HG02885 (cell line): Measurements from ENCODE around the gene CD164L2.
"Not testable (repeated sequence)": the region's sequence is repeated elsewhere in the genome, so short reads cannot be mapped to it uniquely, and the experiment has no call there.

Source experiments
- ATAC-seq: cut with Tn5 transposase; IDR thresholded peaks from one replicate; pipeline ENCODE4 v1.9.1; 2021; ENCODE audit warnings: mild to moderate bottlenecking; ENCODE audit not compliant: unreplicated experiment, poor library complexity

CD164L2 gene

DNA sequence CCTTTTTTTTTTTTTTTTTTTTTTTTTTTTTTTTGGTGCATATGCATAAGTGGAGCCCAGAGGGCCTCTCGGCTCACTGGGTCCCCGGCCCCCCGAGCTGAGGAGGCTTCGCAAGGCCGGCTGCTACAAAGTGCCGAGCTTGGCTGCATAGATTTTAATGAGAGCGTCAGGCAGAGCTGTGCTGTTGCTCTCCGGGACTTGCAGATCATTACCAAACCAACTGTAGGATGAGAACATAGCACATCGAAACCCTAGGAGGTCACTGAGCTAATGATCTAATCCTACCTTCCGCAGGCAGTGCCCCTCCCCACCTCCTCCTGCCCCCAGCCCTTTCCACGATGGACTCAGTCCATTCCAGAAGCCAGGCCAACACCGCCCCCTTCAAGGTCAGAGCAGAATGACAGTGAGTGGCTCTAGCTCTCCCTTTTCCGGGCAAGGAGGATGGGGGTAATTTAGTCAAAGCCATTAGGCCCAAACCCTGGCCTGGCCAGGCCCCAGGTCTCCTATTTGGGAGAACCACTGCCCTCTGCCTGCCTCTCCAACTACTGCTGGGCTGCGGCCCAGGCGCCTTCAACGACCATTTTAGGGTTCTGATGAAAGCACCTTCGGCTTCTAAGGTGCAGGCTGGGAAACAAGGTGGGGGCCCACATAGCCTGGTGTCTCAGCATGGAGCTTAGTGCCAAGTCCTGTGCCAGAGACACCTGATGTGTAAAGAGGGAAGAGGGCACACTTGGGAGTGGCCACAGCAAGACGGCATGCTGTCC is 22.6 kb upstream of the CD164L2 start:
- not testable (repeated sequence) for ATAC-seq

DNA sequence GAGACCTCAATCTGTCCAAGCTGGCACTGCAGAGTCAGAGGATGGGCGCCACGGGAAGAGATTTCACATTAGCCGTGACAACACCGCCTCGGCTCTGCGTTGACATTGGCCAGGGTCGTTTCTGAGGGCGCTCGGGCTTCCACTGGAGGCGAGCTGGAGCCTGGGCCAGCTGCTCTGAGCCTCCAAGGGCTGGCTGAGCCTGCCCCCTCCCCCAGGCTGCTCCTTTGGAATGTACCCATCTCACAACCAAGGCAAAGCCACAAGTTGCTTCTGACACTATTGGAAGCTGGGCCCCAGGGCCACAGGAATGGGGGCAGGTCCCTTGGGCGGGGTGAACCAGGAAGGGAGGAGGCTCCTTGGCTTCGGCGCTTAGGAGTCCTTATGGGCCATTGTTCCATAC is 21.9 kb upstream of the CD164L2 start:
- ATAC-seq = no peak

DNA sequence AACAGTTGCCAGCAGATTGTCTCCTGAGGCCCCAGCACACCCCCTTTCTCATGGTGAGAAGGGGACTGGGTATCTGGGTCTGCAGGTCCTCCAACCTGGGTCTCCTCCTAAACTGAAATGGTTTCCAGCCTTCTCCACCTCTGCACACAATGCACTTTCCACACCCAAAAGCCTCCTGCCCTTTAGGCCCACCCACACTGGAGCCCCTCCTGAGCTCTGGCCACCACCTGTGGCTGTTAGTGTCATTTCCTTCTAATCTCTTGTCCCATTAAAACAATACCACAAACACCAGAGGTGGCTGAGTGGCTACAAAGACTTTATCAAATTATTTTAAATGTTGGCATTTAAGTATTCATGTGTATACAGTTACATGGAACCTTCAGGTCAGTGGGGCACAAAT is 20.8 kb upstream of the CD164L2 start:
- ATAC-seq = no peak

DNA sequence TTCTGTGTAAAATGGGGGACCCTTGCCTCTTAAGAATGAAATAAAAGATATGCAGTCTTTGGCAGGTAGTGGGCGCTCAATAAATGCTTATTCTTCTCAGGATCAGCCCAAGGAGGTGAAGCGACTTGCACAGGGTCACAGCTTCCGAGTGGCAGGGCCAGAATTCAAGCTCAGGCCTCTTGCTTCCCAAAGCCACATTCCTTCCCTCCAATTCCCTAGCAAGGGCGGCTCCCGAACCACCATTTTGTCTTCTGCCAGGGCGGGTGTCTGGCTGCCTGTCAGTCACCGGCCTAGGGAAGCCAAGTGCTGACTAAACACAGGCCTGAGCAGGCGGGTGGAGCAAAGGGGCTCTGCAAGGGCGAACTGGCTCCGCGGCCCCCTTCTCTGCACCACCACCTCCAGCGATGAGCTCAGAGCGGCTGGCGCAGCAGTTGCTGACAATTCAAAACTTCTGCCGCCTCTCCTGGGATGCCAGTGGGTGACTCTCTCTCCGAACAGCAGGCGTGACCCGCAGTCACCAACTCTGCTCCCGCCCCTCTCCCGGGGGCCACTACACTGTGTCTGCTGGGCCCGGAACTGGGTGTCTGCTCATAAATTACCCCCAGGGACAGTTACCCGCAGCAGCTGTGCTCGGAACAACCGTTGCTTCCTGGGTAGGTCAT is 20.1 kb upstream of the CD164L2 start:
- ATAC-seq = no peak

DNA sequence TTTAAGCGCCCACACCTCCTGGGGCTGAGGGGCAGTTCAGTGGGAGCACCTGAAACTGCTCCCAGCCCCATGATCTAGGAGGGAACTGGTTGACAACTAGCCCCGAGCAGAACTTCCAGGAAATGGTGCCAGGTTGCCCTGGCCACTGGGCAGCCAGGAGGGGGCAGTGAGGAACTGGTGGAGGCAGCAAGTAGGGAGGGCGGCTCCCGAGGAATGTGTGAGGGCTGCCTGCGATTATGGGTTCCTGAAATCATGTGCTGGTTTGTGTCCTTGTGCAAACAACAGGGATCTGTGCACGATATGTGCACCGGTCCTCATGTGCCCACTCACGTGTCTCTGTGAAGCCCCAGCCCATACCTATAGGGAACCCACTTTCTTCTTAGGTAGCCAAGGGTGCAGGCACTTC is 19.2 kb upstream of the CD164L2 start:
- no peak for ATAC-seq

- no peak for ATAC-seq
Measured at GRCh38 chr1:27400963-27401341, 17.8 kb upstream of the CD164L2 start.

- ATAC-seq = no peak
Measured at GRCh38 chr1:27400082-27400962, 17.2 kb upstream of the CD164L2 start.

- ATAC-seq = no peak
Measured at GRCh38 chr1:27399251-27400025, 16.3 kb upstream of the CD164L2 start.

DNA sequence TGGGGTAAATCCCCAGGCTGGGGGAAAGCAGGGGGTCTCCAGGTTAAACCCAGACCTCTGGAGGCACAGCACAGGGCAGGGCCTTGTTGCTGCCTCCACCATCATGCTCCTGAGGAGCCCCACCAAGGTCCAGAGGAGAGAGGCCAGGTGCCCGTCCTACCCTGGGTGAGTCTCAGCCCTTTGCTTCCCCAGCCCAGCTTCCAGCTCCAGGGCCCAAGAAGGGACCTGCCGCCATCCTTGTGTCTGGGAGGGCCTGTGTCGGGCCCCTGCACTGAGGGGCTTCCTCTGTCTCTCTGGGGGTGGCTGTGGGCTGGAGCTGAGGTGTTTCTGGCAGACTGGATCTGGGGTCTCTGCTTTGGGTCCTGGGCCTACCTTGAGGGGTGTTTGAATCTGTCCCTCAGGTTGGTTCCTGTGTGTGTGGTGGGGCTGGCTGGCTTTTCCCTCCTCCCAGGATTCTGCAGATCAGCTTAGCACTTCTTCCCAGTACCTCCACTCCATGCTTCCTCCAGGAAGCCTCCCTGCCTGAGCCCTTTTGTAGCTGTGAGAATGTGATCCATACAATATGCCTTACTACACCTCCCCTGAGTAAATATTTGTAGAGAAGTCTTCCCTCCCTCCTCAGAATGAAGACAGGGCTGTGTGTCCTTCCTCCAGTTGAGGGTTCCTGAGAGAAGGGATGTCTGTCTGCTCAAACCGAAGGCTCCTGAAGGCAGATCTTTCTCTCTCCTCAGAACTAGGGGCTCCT is 15.4 kb upstream of the CD164L2 start:
- no peak for ATAC-seq

DNA sequence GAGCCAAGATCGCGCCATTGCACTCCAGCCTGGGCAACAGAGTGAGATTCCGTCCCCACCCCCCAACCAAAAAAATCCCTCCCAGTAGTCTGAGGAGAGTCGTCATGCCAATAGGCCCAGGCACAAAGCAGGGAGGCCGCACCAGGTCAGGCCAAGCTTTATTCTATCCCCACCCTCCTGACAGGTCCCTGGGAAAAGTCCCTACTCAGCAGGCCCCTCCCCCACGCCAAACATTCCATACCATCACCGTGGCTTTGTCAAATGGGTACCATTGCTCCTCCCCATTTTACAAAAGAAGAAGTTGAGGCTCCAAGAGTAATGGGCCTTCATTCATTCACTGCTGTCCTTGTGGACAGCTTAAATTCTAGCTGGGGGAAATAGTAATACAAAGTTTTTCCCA is 14.6 kb upstream of the CD164L2 start:
- no peak for ATAC-seq

DNA sequence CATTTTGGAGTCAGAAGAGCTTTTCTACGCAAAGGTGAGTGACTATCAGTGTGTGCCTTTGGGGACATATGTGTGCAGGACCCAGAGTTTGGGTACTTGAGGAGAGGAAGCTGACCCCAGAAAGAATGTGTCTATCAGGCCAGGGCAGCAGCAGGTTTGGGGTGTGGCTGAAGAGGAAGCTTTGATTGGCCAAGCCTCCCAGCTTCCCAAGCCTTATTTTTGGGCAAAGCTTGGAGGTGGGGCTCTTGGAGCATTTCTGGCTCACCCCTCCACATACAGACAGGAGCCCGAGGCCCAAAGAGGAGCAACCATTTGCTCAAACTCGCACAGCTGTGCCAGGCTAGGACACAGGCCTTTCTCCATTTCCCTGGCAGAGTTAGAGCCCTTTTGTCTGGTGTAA is 14.0 kb upstream of the CD164L2 start:
- no peak for ATAC-seq

DNA sequence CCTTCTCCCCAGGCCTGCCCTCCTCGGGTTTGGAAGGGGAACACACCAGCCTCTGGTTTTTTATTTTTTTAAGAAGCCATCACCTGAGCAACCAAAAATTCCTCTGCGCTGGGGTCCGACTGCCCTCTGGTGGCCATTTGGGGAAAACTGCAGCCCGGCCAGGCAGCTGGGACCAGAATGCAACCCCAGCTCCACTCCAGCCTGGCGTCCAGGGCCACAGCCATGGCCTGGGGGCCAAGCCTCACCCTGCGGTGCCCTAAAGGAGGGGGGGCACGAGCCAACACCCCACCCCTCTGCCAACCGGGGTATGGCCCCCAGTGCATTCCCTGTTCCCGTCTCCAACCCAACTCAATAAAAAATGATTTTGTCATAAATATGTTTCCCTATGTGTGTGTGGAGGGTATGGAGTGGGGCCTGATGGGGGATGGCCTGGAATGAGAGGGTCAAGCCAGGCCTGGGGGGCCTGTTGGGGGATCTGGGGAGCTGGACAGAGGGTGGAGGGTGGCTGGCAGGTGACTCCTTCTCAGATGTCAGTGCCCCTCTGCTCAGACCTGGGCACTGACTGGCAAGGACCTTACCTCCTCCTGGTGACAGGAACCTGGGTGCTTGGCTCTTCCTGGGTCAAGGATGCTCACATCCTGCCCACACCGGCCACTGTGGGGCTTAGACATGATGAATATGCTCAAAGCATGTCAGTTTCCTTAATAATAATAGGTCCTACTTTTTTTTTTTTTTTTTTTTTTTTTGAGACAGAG is 12.5 kb upstream of the CD164L2 start:
- ATAC-seq = no peak

- no peak for ATAC-seq
Measured at GRCh38 chr1:27394925-27395324, 11.8 kb upstream of the CD164L2 start.

- no peak for ATAC-seq
Measured at GRCh38 chr1:27394282-27394658, 11.1 kb upstream of the CD164L2 start.

DNA sequence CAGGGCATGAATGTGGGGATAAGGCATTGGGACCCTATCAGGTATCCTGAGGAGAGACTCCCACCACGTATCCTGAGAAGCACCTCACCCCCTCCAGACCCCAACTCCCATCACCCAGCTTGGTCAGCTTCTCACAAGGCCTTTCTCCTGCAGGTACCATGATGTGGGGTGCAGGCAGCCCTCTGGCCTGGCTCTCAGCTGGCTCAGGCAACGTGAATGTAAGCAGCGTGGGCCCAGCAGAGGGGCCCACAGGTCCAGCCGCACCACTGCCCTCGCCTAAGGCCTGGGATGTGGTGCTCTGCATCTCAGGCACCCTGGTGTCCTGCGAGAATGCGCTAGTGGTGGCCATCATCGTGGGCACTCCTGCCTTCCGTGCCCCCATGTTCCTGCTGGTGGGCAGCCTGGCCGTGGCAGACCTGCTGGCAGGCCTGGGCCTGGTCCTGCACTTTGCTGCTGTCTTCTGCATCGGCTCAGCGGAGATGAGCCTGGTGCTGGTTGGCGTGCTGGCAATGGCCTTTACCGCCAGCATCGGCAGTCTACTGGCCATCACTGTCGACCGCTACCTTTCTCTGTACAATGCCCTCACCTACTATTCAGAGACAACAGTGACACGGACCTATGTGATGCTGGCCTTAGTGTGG is 10.6 kb upstream of the CD164L2 start:
- ATAC-seq = no peak

DNA sequence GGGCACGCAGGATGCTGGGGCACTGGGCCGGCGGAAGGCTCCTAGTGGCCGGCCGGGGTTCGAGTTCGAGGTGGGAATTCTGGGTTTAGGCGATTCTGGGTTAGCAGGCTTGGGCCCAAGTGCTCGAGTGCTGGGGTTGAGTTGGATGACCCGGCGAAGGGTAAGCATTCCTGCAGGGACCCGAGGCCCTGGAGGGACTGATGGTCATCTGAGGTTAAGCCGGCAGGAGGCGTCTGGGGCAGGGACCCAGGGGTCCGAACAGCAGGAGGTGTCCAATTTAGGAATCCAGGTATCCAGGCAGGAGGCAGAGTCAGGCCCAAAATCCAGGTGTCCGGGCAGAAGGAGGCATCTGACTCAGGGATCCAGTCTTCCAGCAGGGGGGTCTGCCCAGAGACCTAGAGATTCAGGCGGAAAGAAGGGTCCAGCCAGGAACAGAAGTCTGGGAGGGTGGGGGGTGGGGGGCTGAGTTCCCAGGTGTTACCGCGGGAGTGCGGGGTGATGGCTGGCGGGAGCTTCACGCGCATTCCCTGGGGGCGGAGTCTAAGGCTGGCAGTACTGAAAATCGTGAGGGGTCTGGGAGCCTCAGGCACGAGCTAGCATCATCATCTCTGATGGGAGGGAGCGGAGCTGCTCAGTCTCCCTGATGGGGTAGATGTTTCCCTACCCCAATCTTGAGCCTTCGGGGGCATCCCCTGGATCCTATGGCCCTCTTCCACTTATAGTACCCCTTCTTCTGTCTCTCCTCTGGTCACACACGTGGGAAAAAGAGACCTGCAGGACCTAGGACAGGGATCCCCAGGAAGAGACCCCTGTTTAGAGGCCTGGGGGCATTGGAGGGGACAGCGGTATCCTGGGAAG is 9.9 kb upstream of the CD164L2 start:
- ATAC-seq = no peak

DNA sequence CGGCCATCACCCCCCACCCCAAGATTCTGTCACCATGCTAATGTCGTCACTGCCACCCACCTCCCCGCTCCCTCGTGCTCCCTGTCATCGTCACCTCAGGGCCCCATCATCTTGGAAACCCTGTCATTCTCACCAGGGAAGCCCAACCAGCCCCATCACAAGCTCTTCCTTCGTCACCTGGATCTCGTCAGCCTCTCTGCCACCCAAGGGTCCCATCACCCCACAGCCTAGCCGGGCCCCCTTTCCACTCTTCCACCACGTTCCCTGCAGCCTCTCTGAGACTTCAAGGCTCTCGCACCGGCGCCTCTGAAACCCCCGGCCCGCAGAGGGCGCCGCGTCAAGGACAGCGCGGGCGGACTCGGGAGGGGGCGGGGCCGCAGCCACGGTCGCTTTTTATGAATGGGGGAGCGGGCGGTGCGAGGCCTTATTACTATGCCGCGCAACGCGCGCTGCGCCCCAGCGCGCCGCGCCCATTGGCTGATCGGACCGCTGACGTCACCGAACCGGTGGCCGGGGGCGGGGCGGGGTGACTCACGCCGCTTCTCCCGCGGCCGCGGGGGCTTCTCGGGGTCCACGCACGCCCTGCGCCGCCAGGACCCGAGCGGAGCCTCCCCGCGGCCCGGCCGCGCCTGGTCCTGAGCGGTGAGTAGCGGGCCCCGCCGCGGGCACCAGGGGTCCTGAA is 9.1 kb upstream of the CD164L2 start, which contains the start of gene GPR3:
TSS of gene GPR3 (plus strand) at position 527 of the 682 bp plus-strand sequence. CDS start 1,177 bp downstream, outside the sequence.
- ATAC-seq = peak; percentile 76
